ENCODE measurements around the gene LGR4.
A peak's percentile ranks its signal among the peaks of the same experiment; 100 is the strongest.

LGR4 gene

DNA sequence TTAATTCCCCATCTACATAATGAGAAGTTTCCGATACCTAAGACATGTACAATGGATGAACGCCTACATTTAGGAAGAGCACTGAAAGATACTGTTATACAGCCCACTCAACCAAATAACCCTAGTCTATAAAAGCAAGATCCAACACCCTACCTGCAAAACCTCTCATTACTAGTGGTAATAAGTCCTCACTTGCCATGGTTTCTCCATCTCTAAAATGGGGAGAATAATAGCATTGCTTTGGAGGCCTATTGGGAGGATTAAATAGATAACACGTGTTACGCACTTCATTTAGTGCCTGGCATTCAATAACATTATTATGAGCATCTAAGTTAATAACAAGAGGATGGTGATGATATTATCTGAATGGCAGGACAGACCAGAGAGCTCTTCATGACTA lies 16.9 kb downstream of the LGR4 start:
- Histone ChIP-seq H3K27me3 (ENCODE audit: control insufficient read depth in 1 of 2, insufficient read depth in 1 of 2, low read length in 2 of 2) (no peaks in the 10 kb centered on the region), H2BK12ac (ENCODE audit: low read length in 2 of 2) (no peak overlapping the region), H3K23ac (ENCODE audit: low read length in 2 of 2) (no peak overlapping the region), H2AFZ (ENCODE audit: low read depth, low read length) (no peak overlapping the region), H2BK15ac (ENCODE audit: low read depth, poor library complexity, severe bottlenecking) (no peak overlapping the region), H3K4me1 (ENCODE audit: control insufficient read depth, insufficient read depth, low read depth, low read length) (peaks cover 14% of the 10 kb centered on the region), H3K4ac (ENCODE audit: low read depth in 1 of 2, low read length in 2 of 2) (no peak overlapping the region), H2BK5ac (ENCODE audit: low read depth, low read length, poor library complexity, severe bottlenecking) (no peak overlapping the region), H3K27ac (ENCODE audit: low read length, poor library complexity, severe bottlenecking) (peak overlapping the region; percentile 87), H2BK120ac (ENCODE audit: low read depth, low read length) (no peak overlapping the region), H3K9me3 (ENCODE audit: control insufficient read depth, low read length) (no peaks in the 10 kb centered on the region), H3K14ac (ENCODE audit: low read length in 2 of 2) (no peak overlapping the region), H3K18ac (ENCODE audit: low read depth in 1 of 2, low read length in 2 of 2) (no peak overlapping the region), H3K4me2 (ENCODE audit: low read length, poor library complexity, severe bottlenecking) (peak overlapping the region; percentile 42), H3K4me3 (ENCODE audit: insufficient read depth in 1 of 2, low read depth in 1 of 2, low read length in 2 of 2) (no peak overlapping the region), H4K8ac (ENCODE audit: low read length) (no peak overlapping the region), H4K91ac (ENCODE audit: low read length) (no peak overlapping the region), H3K36me3 (ENCODE audit: control insufficient read depth in 1 of 2, insufficient read depth in 2 of 2, low read depth in 1 of 2, low read length in 2 of 2) (no peaks in the 10 kb centered on the region), H3K79me1 (replicated peaks; ENCODE audit: low read length, poor library complexity, severe bottlenecking) (no peaks in the 10 kb centered on the region), H3K9ac (ENCODE audit: low read length) (no peak overlapping the region), H2AK5ac (ENCODE audit: low read length, severe bottlenecking) (no peak overlapping the region)
- WGBS: 94% methylated on average over 4 of the region's 4 CpGs
- no peak for DNase-seq

DNA sequence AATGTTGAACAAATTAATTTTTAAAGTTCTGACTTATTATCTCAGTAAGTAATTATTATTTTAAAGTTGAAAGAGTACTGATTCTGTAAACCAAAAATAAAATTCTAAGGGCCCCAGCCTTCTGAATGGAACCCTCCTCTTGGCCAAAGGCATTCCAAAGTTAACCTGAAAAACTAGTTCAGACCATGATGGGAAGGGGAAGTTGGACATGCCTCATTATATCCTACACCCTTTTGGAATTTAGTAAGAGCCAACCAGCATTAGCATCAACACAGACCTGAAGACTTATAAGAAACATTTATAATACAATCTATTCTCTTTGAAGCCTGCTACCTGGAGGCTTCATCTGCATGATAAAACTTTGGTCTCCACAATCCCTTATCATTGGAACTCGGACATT lies 18.9 kb downstream of the LGR4 start:
- no peak overlapping the region for H2AFZ ChIP-seq (ENCODE audit: low read depth, low read length)

GRCh38 chr11:27452147-27452546 lies 20.4 kb downstream of the LGR4 start:
- H2BK120ac ChIP-seq (ENCODE audit: low read depth, low read length): no peak overlapping the region
- H3K79me1 ChIP-seq (replicated peaks; ENCODE audit: low read length, poor library complexity, severe bottlenecking): no peaks in the 10 kb centered on the region
- WGBS: 98% methylated on average over 2 of the region's 3 CpGs
- no peaks in the 10 kb centered on the region for H3K36me3 ChIP-seq (ENCODE audit: control insufficient read depth in 1 of 2, insufficient read depth in 2 of 2, low read depth in 1 of 2, low read length in 2 of 2)
- no peak overlapping the region for H2BK15ac ChIP-seq (ENCODE audit: low read depth, poor library complexity, severe bottlenecking)
- DNase-seq: no peak
- H3K4ac ChIP-seq (ENCODE audit: low read depth in 1 of 2, low read length in 2 of 2): no peak overlapping the region
- no peak overlapping the region for H3K4me2 ChIP-seq (ENCODE audit: low read length, poor library complexity, severe bottlenecking)
- H2BK12ac ChIP-seq (ENCODE audit: low read length in 2 of 2): no peak overlapping the region
- no peak overlapping the region for H3K27ac ChIP-seq (ENCODE audit: low read length, poor library complexity, severe bottlenecking)
- no peak overlapping the region for H3K14ac ChIP-seq (ENCODE audit: low read length in 2 of 2)
- H2AK5ac ChIP-seq (ENCODE audit: low read length, severe bottlenecking): no peak overlapping the region
- H3K9me3 ChIP-seq (ENCODE audit: control insufficient read depth, low read length): no peaks in the 10 kb centered on the region
- peak overlapping the region in 1 of 2 experiments; percentile 38 for H3K4me3 ChIP-seq (ENCODE audit: insufficient read depth in 1 of 2, low read depth in 1 of 2, low read length in 2 of 2)
- H4K8ac ChIP-seq (ENCODE audit: low read length): no peak overlapping the region
- H2BK5ac ChIP-seq (ENCODE audit: low read depth, low read length, poor library complexity, severe bottlenecking): no peak overlapping the region
- H3K27me3 ChIP-seq (ENCODE audit: control insufficient read depth in 1 of 2, insufficient read depth in 1 of 2, low read length in 2 of 2): no peaks in the 10 kb centered on the region
- H3K18ac ChIP-seq (ENCODE audit: low read depth in 1 of 2, low read length in 2 of 2): no peak overlapping the region
- peaks cover 5% of the 10 kb centered on the region for H3K4me1 ChIP-seq (ENCODE audit: control insufficient read depth, insufficient read depth, low read depth, low read length)
- H3K23ac ChIP-seq (ENCODE audit: low read length in 2 of 2): no peak overlapping the region
- H2AFZ ChIP-seq (ENCODE audit: low read depth, low read length): no peak overlapping the region
- H3K9ac ChIP-seq (ENCODE audit: low read length): peak overlapping the region; percentile 5
- H4K91ac ChIP-seq (ENCODE audit: low read length): no peak overlapping the region

More for the DNA sequence above, 18.9 kb downstream of the LGR4 start:
- Histone ChIP-seq H3K4me2 (ENCODE audit: low read length, poor library complexity, severe bottlenecking) (no peak overlapping the region), H3K27ac (ENCODE audit: low read length, poor library complexity, severe bottlenecking) (no peak overlapping the region), H3K36me3 (ENCODE audit: control insufficient read depth in 1 of 2, insufficient read depth in 2 of 2, low read depth in 1 of 2, low read length in 2 of 2) (no peaks in the 10 kb centered on the region), H3K14ac (ENCODE audit: low read length in 2 of 2) (no peak overlapping the region), H2BK15ac (ENCODE audit: low read depth, poor library complexity, severe bottlenecking) (no peak overlapping the region), H3K4ac (ENCODE audit: low read depth in 1 of 2, low read length in 2 of 2) (no peak overlapping the region), H2BK120ac (ENCODE audit: low read depth, low read length) (no peak overlapping the region), H3K4me3 (ENCODE audit: insufficient read depth in 1 of 2, low read depth in 1 of 2, low read length in 2 of 2) (no peak overlapping the region), H3K79me1 (replicated peaks; ENCODE audit: low read length, poor library complexity, severe bottlenecking) (no peaks in the 10 kb centered on the region), H3K23ac (ENCODE audit: low read length in 2 of 2) (no peak overlapping the region), H3K4me1 (ENCODE audit: control insufficient read depth, insufficient read depth, low read depth, low read length) (peaks cover 9% of the 10 kb centered on the region), H2AK5ac (ENCODE audit: low read length, severe bottlenecking) (no peak overlapping the region), H2BK12ac (ENCODE audit: low read length in 2 of 2) (no peak overlapping the region), H3K18ac (ENCODE audit: low read depth in 1 of 2, low read length in 2 of 2) (no peak overlapping the region), H2BK5ac (ENCODE audit: low read depth, low read length, poor library complexity, severe bottlenecking) (no peak overlapping the region), H3K9ac (ENCODE audit: low read length) (no peak overlapping the region), H3K27me3 (ENCODE audit: control insufficient read depth in 1 of 2, insufficient read depth in 1 of 2, low read length in 2 of 2) (no peaks in the 10 kb centered on the region), H4K8ac (ENCODE audit: low read length) (no peak overlapping the region), H3K9me3 (ENCODE audit: control insufficient read depth, low read length) (no peaks in the 10 kb centered on the region), H4K91ac (ENCODE audit: low read length) (no peak overlapping the region)
- 89% methylated on average over 1 of the region's 1 CpG for WGBS
- no peak for DNase-seq

GRCh38 chr11:27451244-27451965 lies 21.2 kb downstream of the LGR4 start:
- Histone ChIP-seq H3K4me1 (ENCODE audit: control insufficient read depth, insufficient read depth, low read depth, low read length) (peaks cover 5% of the 10 kb centered on the region), H4K91ac (ENCODE audit: low read length) (no peak overlapping the region), H2BK12ac (ENCODE audit: low read length in 2 of 2) (no peak overlapping the region), H2BK5ac (ENCODE audit: low read depth, low read length, poor library complexity, severe bottlenecking) (no peak overlapping the region), H3K4me3 (ENCODE audit: insufficient read depth in 1 of 2, low read depth in 1 of 2, low read length in 2 of 2) (peak overlapping the region in 1 of 2 experiments; percentile 38), H2AFZ (ENCODE audit: low read depth, low read length) (no peak overlapping the region), H2BK120ac (ENCODE audit: low read depth, low read length) (no peak overlapping the region), H3K4me2 (ENCODE audit: low read length, poor library complexity, severe bottlenecking) (no peak overlapping the region), H3K14ac (ENCODE audit: low read length in 2 of 2) (no peak overlapping the region), H3K9me3 (ENCODE audit: control insufficient read depth, low read length) (no peaks in the 10 kb centered on the region), H4K8ac (ENCODE audit: low read length) (no peak overlapping the region), H2BK15ac (ENCODE audit: low read depth, poor library complexity, severe bottlenecking) (no peak overlapping the region), H3K18ac (ENCODE audit: low read depth in 1 of 2, low read length in 2 of 2) (no peak overlapping the region), H3K79me1 (replicated peaks; ENCODE audit: low read length, poor library complexity, severe bottlenecking) (no peaks in the 10 kb centered on the region), H2AK5ac (ENCODE audit: low read length, severe bottlenecking) (no peak overlapping the region), H3K36me3 (ENCODE audit: control insufficient read depth in 1 of 2, insufficient read depth in 2 of 2, low read depth in 1 of 2, low read length in 2 of 2) (no peaks in the 10 kb centered on the region), H3K27me3 (ENCODE audit: control insufficient read depth in 1 of 2, insufficient read depth in 1 of 2, low read length in 2 of 2) (no peaks in the 10 kb centered on the region), H3K23ac (ENCODE audit: low read length in 2 of 2) (no peak overlapping the region), H3K4ac (ENCODE audit: low read depth in 1 of 2, low read length in 2 of 2) (no peak overlapping the region), H3K9ac (ENCODE audit: low read length) (peak overlapping the region; percentile 5), H3K27ac (ENCODE audit: low read length, poor library complexity, severe bottlenecking) (no peak overlapping the region)
- 72% methylated on average over 1 of the region's 1 CpG for WGBS
- DNase-seq: no peak
